GM23338 (cell line): ENCODE data around the gene INPP4A. TPM values are rescaled to one million over a fixed set of nuclear protein-coding genes. Genes with fewer than 3 reads are reported as not detected.

Source experiments
- ATAC-seq: fragments of 200-7000 bp; cut with Tn5 transposase; 3 replicates; pipeline ENCODE4 v1.9.1; 2020
- DNase-seq: peaks from one replicate; pipeline ENCODE4 v3.0.0-alpha.2; 2015; ENCODE audit warnings: low spot score
- H2AFZ ChIP-seq: fragments of 200-600 bp; sonication (generic); 2 replicates; pipeline ENCODE4 v1.8.0; 2016; ENCODE audit warnings: antibody characterized with exemption, mild to moderate bottlenecking, moderate library complexity
- H3F3A ChIP-seq: fragments of 200-600 bp; sonication (generic); replicated peaks from 2 replicates; pipeline ENCODE4 v1.8.0; 2017; ENCODE audit warnings: antibody characterized with exemption, mixed run types, low read depth
- H3K27ac ChIP-seq: fragments of 200-600 bp; sonication (generic); 2 replicates; pipeline ENCODE4 v1.6.1; 2016; ENCODE audit warnings: low read depth
- H3K27me3 ChIP-seq: fragments of 200-600 bp; sonication (generic); 2 replicates; pipeline ENCODE4 v1.8.0; 2016; ENCODE audit warnings: mild to moderate bottlenecking, mixed run types, moderate library complexity; ENCODE audit not compliant: insufficient read depth
- H3K36me3 ChIP-seq: fragments of 200-600 bp; sonication (generic); 2 replicates; pipeline ENCODE4 v1.8.0; 2016; ENCODE audit warnings: mild to moderate bottlenecking; ENCODE audit not compliant: insufficient read depth
- H3K4me1 ChIP-seq: fragments of 200-600 bp; sonication (generic); 2 replicates; pipeline ENCODE4 v1.8.0; 2016; ENCODE audit warnings: mild to moderate bottlenecking, moderate library complexity; ENCODE audit not compliant: insufficient read depth
- H3K4me2 ChIP-seq: fragments of 200-600 bp; sonication (generic); 2 replicates; pipeline ENCODE4 v1.7.1; 2017; ENCODE audit warnings: mixed run types
- H3K4me3 ChIP-seq: fragments of 200-600 bp; sonication (generic); 2 replicates; pipeline ENCODE4 v1.6.1; 2016; ENCODE audit warnings: mixed run types
- H3K79me2 ChIP-seq: fragments of 200-600 bp; sonication (generic); replicated peaks from 2 replicates; pipeline ENCODE4 v1.8.0; 2017; ENCODE audit warnings: mild to moderate bottlenecking; ENCODE audit not compliant: insufficient read depth
- H3K9me2 ChIP-seq: fragments of 200-600 bp; sonication (generic); 2 replicates; pipeline ENCODE4 v1.8.0; 2017; ENCODE audit not compliant: insufficient read depth
- H4K20me1 ChIP-seq: fragments of 200-600 bp; sonication (generic); replicated peaks from 2 replicates; pipeline ENCODE4 v1.8.0; 2017; ENCODE audit warnings: mild to moderate bottlenecking; ENCODE audit not compliant: insufficient read depth
- H3K27ac Mint-ChIP-seq: 2 replicates; pipeline ENCODE4 v1.8.0; 2020; ENCODE audit warnings: inconsistent platforms, mild to moderate bottlenecking, moderate library complexity, mixed read lengths
- H3K27me3 Mint-ChIP-seq: 3 replicates; pipeline ENCODE4 v1.8.0; 2022; ENCODE audit warnings: low read depth, mild to moderate bottlenecking, moderate library complexity, mixed read lengths, inconsistent platforms; ENCODE audit not compliant: insufficient read depth, poor library complexity
- H3K36me3 Mint-ChIP-seq: 3 replicates; pipeline ENCODE4 v1.8.0; 2021; ENCODE audit warnings: low read depth, mild to moderate bottlenecking, inconsistent platforms, moderate library complexity, mixed read lengths
- H3K4me1 Mint-ChIP-seq: 3 replicates; pipeline ENCODE4 v1.8.0; 2020; ENCODE audit warnings: mild to moderate bottlenecking, inconsistent platforms, mixed read lengths
- H3K4me3 Mint-ChIP-seq: 3 replicates; pipeline ENCODE4 v1.8.0; 2021; ENCODE audit warnings: moderate library complexity, mild to moderate bottlenecking, inconsistent platforms, mixed read lengths
- H3K9me3 Mint-ChIP-seq: 3 replicates; pipeline ENCODE4 v1.8.0; 2020; ENCODE audit warnings: moderate library complexity, mild to moderate bottlenecking, inconsistent platforms, mixed read lengths
- CREB1 ChIP-seq: fragments of 250-450 bp; sonication (Bioruptor Pico); IDR thresholded peaks from 2 replicates; pipeline ENCODE4 v1.5.0; 2020; ENCODE audit warnings: low read depth, mild to moderate bottlenecking, moderate library complexity
- CTCF ChIP-seq, 2 experiments: fragments of 200-600 bp in 1 of 2; sonication (generic) in 1 of 2; conservative IDR thresholded peaks; 2 replicates each; pipeline versions ENCODE4 v1.5.1 to v1.6.1; 2016 to 2017; ENCODE audit warnings: antibody characterized with exemption in 2 of 2, low read depth in 2 of 2, mild to moderate bottlenecking in 2 of 2, moderate library complexity in 1 of 2
- polyA plus RNA-seq: library from polyadenylated mRNA; unstranded; fragments of >200 nt; fragmentation: Nextera tagmentation; extraction: Ambion mirVana; gene quantifications from 2 replicates; pipeline ENCODE4 v1.2.1, GENCODE V29; 2016
- total RNA-seq: library from RNA; depleted of rRNA; stranded (reverse); fragments of >200 nt; shearing (Covaris generic); gene quantifications from 2 replicates; pipeline ENCODE4 v1.2.3, GENCODE V29; 2014
- TF ChIP-seq, protein P1 (sequence below): fragments of 250-450 bp; sonication (Bioruptor Pico); IDR thresholded peaks from 2 replicates; pipeline ENCODE4 v1.5.0; 2020; ENCODE audit warnings: mild to moderate bottlenecking, moderate library complexity
- TF ChIP-seq, protein P2 (sequence below): IDR thresholded peaks from 2 replicates; pipeline ENCODE4 v1.6.1; 2016; ENCODE audit warnings: antibody characterized with exemption

Gene INPP4A
- total and polyA plus RNA-seq, 2 experiments from 2014 or later = 8.5 to 36.9 TPM

- TF ChIP-seq, protein P1, sequence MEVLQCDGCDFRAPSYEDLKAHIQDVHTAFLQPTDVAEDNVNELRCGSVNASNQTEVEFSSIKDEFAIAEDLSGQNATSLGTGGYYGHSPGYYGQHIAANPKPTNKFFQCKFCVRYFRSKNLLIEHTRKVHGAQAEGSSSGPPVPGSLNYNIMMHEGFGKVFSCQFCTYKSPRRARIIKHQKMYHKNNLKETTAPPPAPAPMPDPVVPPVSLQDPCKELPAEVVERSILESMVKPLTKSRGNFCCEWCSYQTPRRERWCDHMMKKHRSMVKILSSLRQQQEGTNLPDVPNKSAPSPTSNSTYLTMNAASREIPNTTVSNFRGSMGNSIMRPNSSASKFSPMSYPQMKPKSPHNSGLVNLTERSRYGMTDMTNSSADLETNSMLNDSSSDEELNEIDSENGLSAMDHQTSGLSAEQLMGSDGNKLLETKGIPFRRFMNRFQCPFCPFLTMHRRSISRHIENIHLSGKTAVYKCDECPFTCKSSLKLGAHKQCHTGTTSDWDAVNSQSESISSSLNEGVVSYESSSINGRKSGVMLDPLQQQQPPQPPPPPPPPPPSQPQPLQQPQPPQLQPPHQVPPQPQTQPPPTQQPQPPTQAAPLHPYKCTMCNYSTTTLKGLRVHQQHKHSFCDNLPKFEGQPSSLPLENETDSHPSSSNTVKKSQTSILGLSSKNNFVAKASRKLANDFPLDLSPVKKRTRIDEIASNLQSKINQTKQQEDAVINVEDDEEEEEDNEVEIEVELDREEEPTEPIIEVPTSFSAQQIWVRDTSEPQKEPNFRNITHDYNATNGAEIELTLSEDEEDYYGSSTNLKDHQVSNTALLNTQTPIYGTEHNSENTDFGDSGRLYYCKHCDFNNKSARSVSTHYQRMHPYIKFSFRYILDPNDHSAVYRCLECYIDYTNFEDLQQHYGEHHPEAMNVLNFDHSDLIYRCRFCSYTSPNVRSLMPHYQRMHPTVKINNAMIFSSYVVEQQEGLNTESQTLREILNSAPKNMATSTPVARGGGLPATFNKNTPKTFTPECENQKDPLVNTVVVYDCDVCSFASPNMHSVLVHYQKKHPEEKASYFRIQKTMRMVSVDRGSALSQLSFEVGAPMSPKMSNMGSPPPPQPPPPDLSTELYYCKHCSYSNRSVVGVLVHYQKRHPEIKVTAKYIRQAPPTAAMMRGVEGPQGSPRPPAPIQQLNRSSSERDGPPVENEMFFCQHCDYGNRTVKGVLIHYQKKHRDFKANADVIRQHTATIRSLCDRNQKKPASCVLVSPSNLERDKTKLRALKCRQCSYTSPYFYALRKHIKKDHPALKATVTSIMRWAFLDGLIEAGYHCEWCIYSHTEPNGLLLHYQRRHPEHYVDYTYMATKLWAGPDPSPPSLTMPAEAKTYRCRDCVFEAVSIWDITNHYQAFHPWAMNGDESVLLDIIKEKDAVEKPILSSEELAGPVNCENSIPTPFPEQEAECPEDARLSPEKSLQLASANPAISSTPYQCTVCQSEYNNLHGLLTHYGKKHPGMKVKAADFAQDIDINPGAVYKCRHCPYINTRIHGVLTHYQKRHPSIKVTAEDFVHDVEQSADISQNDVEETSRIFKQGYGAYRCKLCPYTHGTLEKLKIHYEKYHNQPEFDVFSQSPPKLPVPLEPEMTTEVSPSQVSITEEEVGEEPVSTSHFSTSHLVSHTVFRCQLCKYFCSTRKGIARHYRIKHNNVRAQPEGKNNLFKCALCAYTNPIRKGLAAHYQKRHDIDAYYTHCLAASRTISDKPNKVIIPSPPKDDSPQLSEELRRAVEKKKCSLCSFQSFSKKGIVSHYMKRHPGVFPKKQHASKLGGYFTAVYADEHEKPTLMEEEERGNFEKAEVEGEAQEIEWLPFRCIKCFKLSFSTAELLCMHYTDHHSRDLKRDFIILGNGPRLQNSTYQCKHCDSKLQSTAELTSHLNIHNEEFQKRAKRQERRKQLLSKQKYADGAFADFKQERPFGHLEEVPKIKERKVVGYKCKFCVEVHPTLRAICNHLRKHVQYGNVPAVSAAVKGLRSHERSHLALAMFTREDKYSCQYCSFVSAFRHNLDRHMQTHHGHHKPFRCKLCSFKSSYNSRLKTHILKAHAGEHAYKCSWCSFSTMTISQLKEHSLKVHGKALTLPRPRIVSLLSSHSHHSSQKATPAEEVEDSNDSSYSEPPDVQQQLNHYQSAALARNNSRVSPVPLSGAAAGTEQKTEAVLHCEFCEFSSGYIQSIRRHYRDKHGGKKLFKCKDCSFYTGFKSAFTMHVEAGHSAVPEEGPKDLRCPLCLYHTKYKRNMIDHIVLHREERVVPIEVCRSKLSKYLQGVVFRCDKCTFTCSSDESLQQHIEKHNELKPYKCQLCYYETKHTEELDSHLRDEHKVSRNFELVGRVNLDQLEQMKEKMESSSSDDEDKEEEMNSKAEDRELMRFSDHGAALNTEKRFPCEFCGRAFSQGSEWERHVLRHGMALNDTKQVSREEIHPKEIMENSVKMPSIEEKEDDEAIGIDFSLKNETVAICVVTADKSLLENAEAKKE = no peak
- TF ChIP-seq CTCF (conservative IDR thresholded peaks at IDR 0.05; ENCODE audit: low read depth in 2 of 2) (no peak), CREB1 (CRISPR knock-in tag) (no peak)
These were observed 159.9 kb downstream of the INPP4A start (continued) for GRCh38 chr2:98604547-98604946.

DNA sequence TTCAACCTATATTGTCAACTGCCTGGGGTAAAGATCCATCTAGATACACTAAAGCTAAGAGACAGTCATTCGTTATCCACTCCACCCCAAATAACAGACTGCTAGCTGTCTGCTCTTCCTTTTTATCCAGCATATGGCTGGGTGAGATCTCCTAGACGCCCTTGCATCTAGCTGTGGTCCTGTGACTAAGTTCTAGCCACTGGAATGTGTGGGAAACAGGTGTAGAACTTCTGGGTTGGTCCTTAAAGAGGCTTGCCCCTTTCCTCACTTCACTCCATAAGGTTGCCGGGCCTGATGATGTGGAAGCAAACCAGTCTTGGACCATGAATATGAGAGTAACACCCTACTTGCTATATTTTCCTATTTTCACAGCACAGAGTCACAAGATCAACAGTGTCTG is 160.4 kb downstream of the INPP4A start:
- H3K27ac Mint-ChIP-seq = no peak overlapping the region
- H3K4me3 Mint-ChIP-seq = no peak overlapping the region
- peaks cover 14% of the 10 kb centered on the region for H3K4me1 Mint-ChIP-seq
- H3K36me3 ChIP-seq = peaks cover 12% of the 10 kb centered on the region
- H3K4me1 ChIP-seq = peaks cover 17% of the 10 kb centered on the region
- H4K20me1 ChIP-seq = peaks cover 8% of the 10 kb centered on the region
- peaks cover 6% of the 10 kb centered on the region for H3K27me3 Mint-ChIP-seq
- no peak overlapping the region for H3K4me3 ChIP-seq
- H3K9me3 Mint-ChIP-seq = no peaks in the 10 kb centered on the region; the same call in 2 of the 3 replicates
- no peak for ATAC-seq
- H3K4me2 ChIP-seq = no peak overlapping the region
- H3K36me3 Mint-ChIP-seq = peaks cover 34% of the 10 kb centered on the region
- H3F3A ChIP-seq = peaks cover 3% of the 10 kb centered on the region
- no peak overlapping the region for H2AFZ ChIP-seq
- H3K27me3 ChIP-seq = no peaks in the 10 kb centered on the region
- DNase-seq = no peak
- H3K9me2 ChIP-seq = no peaks in the 10 kb centered on the region
- H3K27ac ChIP-seq = no peak overlapping the region
- peaks cover 50% of the 10 kb centered on the region for H3K79me2 ChIP-seq
- TF ChIP-seq, protein P2, sequence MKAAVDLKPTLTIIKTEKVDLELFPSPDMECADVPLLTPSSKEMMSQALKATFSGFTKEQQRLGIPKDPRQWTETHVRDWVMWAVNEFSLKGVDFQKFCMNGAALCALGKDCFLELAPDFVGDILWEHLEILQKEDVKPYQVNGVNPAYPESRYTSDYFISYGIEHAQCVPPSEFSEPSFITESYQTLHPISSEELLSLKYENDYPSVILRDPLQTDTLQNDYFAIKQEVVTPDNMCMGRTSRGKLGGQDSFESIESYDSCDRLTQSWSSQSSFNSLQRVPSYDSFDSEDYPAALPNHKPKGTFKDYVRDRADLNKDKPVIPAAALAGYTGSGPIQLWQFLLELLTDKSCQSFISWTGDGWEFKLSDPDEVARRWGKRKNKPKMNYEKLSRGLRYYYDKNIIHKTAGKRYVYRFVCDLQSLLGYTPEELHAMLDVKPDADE = no peak
- TF ChIP-seq, protein P1 = no peak
